GM10847 (cell line): ENCODE results near the gene ZNF236.

Experiments used
- POLR2A ChIP-seq: IDR thresholded peaks from 2 replicates; pipeline ENCODE4 v1.6.1; 2011; ENCODE audit not compliant: insufficient read length; ENCODE audit errors: extremely low read depth

Gene ZNF236

DNA sequence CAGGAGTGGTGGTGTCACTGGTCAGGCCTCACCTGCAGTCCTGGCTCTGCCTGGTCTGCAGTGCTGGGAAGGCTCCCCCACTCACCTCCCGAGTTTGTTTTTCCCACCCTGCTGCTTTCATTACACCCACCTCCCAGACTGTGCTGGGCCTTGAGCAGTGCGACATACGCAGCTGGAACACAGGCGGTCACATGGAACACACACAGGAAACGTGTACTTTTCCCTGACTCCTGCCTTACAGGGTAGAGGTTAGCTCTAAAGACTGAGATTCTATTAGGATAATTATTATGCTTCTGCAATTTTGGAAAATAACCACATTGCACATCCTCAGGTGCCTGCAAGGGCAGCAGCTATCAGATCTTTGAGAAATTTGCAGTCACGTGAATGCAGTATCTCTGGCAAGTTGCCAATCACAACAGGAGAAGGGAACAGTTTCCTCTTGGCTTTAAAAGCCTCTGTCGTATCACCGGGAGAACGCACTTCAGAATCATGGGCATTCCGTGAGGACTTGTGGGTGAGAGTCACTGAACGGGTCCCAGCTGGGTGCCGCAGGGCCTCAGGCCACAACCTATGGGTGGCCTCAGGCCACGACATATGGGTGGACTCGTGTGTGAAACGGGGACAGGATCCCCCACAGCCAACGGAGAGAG is 136.5 kb downstream of the ZNF236 start:
- TF ChIP-seq POLR2A = no peak

GRCh38 chr18:76959605-76960004 is 137.2 kb downstream of the ZNF236 start:
- TF ChIP-seq POLR2A = no peak

DNA sequence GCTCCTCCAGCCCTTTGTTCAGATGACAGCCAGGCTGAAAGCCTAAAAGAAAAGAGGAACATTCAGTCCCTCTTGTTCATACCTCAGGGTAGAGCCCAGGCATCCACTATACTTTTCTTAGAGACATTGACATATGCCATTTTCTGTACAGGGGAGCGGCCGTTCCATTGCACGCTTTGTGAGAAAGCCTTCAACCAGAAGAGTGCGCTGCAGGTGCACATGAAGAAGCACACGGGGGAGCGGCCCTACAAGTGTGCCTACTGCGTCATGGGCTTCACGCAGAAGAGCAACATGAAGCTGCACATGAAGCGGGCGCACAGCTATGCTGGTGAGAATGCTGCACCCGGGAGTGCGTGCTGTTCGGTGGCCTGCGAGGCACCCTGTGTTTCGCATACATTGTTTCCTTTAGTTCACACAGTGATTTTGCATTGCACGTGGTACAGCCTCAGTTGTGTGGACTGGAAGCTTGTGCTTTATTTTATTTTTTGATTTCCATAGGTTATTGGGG is 138.2 kb downstream of the ZNF236 start:
- no peak for TF ChIP-seq POLR2A

DNA sequence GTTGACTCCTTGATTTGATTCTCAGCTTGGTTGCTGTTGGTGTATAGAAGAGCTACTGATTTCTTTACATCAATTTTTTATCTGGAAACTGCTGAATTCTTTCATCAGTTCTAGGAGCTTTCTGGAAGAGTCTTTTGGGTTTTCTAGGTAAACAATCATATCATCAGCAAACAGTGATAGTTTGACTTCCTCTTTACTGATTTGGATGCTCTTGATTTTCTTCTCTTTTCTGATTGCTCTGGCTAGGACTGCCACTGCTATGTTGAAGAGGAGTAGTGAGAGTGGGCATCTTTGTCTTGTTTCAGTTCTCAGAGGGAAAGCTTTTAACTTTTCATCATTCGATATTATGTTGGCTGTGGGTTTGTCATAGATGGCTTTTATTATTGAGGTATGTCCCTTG is 140.5 kb downstream of the ZNF236 start:
- no peak for TF ChIP-seq POLR2A

- TF ChIP-seq POLR2A = no peak
Observed at GRCh38 chr18:76963936-76964335, 141.6 kb downstream of the ZNF236 start.

DNA sequence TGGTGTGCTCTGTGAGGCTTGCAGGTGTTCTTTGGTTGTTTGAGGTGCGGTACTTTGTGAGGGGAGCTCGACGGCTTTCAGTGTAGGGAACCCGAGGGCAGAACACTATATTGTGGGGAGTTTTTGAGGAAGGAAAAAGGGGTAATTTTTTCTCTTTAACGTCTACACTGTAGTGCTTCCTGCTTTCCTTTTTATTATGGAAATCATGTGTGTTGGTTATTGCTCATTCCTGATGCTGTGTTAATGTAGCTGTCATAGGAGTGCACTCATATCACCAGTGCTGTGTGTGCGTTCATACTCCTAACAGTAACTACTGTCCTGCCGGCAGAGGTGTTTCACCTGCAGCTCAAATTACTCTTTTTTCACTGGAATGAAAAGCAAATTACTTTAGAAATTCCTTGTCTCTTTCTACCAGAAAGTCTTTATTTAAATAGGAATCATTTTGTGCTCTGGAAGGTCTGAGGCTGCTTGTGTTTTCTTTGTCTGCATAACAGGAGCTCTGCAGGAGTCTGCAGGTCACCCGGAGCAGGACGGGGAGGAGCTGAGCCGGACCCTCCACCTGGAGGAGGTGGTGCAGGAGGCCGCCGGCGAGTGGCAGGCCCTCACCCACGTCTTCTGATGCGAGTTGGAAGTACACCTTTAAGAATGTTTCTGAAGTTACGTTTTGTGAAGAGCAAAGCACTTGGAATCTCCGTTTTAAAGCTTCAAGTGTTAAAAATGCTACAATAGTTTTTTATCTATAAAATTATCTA is 145.5 kb downstream of the ZNF236 start:
- TF ChIP-seq POLR2A = no peak

GRCh38 chr18:76970770-76971559 is 148.6 kb downstream of the ZNF236 start:
- no peak for TF ChIP-seq POLR2A

- TF ChIP-seq POLR2A = no peak
Observed at GRCh38 chr18:76972241-76972640, 149.9 kb downstream of the ZNF236 start.

GRCh38 chr18:76972846-76973519 is 150.6 kb downstream of the ZNF236 start:
- TF ChIP-seq POLR2A = no peak

DNA sequence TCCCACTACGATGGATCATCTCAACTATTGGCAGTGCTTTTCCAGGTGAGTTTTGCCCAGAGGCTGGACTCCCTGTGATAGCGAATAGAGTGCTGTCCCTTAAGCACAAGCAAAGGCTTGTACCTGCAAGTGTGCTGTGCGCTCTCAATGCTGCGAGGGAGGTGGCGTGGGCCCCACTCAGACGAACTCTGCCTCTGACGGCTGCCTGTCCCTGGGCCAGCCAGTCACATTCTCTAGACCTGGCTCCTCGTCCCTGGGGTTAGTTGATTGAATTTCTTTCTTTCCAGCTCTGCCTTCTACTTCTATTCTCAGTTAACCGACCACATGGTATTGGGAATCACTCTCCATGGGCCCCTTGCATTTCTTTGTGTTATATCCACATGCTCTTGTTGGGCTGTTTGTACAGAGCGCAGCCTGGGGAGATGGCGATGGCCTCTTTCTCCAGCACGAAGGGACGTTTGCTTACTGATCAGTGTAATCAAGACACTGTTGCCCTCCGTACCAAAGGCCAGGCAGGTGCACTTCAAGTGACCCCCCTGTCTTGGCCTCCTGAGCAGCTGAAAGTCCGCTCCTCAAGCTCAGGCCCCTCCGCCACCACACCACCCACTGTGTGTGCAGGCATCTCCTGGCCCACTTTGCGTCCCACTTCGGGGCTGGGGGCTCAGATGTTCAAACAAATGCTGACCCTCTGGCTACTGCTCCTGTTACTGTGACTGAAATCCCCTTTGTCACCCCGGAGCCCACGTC is 151.3 kb downstream of the ZNF236 start:
- TF ChIP-seq POLR2A = no peak

DNA sequence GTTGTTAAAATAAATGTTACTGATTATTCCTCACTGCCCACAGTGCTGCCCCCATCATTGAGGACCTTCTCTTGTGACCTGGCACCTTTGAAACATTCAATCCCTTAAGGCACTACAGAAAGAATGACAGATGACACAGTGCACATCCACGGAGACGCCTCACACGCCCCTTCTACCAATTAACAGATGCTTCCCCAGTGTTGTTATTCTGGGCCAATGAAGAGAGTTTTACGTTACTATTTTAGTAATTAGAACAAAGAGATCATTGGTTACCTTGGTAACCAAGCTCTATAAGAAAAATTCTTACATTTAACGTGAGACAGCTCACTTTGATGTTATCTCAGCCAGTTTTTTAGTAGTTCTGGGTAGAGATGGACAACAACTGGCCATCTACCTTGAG is 152.0 kb downstream of the ZNF236 start:
- no peak for TF ChIP-seq POLR2A

GRCh38 chr18:76975577-76976110 is 153.3 kb downstream of the ZNF236 start:
- no peak for TF ChIP-seq POLR2A

DNA sequence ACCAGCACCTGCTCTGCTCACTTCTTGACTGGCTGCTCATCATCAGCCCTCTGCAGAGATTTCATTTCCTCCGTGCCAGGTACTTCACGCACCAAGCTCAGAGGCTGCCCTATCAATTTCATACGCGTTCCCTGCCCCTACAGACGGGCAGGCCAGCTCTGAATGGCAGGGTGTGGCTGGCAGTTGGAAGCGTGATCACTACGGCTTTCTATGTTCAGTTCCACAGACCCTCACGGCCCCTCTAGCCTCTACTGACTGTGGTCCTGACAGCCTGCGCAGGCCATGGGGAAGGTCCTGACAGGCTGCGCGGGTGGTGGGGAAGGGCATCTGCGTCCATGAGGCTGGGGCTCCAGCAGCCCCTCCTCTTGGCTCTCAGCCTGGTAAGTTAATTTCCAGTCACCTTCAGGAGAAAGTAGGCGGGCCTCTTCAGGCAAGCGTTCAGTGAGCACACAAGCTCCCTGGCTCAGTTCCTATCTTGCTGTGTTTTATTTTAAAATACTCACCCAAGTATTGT is 154.8 kb downstream of the ZNF236 start:
- TF ChIP-seq POLR2A = no peak

DNA sequence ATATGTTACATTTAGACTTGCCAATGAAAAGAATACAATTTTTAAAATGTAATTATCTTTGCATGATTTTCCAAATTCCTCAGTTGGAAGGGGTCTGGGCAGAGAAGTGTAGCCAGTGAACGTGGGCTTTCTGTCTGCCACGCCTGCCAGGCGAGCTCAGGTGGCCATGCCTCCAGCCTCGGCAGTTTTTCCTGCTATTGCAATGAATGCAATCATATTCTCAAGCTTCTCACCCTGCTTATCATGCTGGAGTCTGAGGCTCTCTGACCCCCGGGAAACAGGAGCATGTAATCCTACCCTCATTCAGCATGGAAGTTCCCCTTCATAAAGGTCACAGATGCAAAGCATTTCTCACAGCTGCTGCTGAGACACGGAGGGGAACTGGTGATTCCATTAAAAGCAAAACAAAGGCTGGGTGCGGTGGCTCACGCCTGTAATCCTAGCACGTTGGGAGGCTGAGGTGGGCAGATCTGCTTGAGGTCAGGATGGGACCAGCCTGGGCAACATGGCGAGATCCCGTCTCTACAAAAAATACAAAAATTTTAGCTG is 155.4 kb downstream of the ZNF236 start:
- TF ChIP-seq POLR2A = no peak
